CD8-positive, alpha-beta memory T cell (primary cell): ENCODE data around the gene CCPG1. TPM values are rescaled to one million over a fixed set of nuclear protein-coding genes. Genes with fewer than 3 reads are reported as not detected.
A peak's percentile ranks its signal among the peaks of the same experiment; 100 is the strongest.
"Not testable (repeated sequence)": the region's sequence is repeated elsewhere in the genome, so short reads cannot be mapped to it uniquely, and the experiment has no call there.

Experiments
- CTCF ChIA-PET: fragments of 350-600 bp; sonication (Branson Sonifier 250); formaldehyde crosslinking; loops from one replicate; lab custom pipeline; 2021; ENCODE audit warnings: antibody characterized with exemption; lab: Charles Lee
- POLR2A ChIA-PET: fragments of 350-600 bp; sonication (Branson Sonifier 250); formaldehyde crosslinking; loops from one replicate; lab custom pipeline; 2021; ENCODE audit warnings: antibody characterized with exemption; lab: Charles Lee
- DNase-seq, 5 donors: peaks; one replicate each; pipeline versions ENCODE4 v3.0.0 to v3.0.0-alpha.2; 2020 to 2022; ENCODE audit warnings: mixed read lengths in 1 of 5
- H3K27ac ChIP-seq: one replicate; pipeline ENCODE4 v1.7.0; 2013; ENCODE audit warnings: low read depth, mild to moderate bottlenecking, low read length, moderate library complexity
- H3K27me3 ChIP-seq: 2 replicates; pipeline ENCODE4 v1.7.0; 2013; ENCODE audit warnings: low read length, mild to moderate bottlenecking; ENCODE audit not compliant: insufficient read depth, poor library complexity, severe bottlenecking
- H3K36me3 ChIP-seq: 2 replicates; pipeline ENCODE4 v1.7.0; 2013; ENCODE audit warnings: mild to moderate bottlenecking, low read length, moderate library complexity; ENCODE audit not compliant: insufficient read depth
- H3K4me1 ChIP-seq: 2 replicates; pipeline ENCODE4 v1.7.0; 2013; ENCODE audit warnings: mild to moderate bottlenecking, low read length, moderate library complexity; ENCODE audit not compliant: insufficient read depth
- H3K4me3 ChIP-seq: 2 replicates; pipeline ENCODE4 v1.7.0; 2013; ENCODE audit warnings: mild to moderate bottlenecking, low read length
- H3K9me3 ChIP-seq: 2 replicates; pipeline ENCODE4 v1.7.0; 2013; ENCODE audit warnings: mild to moderate bottlenecking, low read length
- H3K27ac Mint-ChIP-seq, 8 donors: one replicate each; pipeline ENCODE4 v1.8.0; 2020 to 2021; ENCODE audit warnings: mixed read lengths in 8 of 8, mild to moderate bottlenecking in 6 of 8, inconsistent platforms in 3 of 8, moderate library complexity in 3 of 8
- H3K27me3 Mint-ChIP-seq, 2 donors: one replicate each; pipeline ENCODE4 v1.8.0; 2020 to 2021; ENCODE audit warnings: mixed read lengths in 2 of 2, mild to moderate bottlenecking in 1 of 2, moderate library complexity in 1 of 2
- H3K36me3 Mint-ChIP-seq, 3 donors: one replicate each; pipeline ENCODE4 v1.8.0; 2020 to 2021; ENCODE audit warnings: mixed read lengths in 3 of 3, inconsistent platforms in 1 of 3, mild to moderate bottlenecking in 1 of 3
- H3K4me1 Mint-ChIP-seq, 3 donors: one replicate each; pipeline ENCODE4 v1.8.0; 2020 to 2021; ENCODE audit warnings: mixed read lengths in 3 of 3, inconsistent platforms in 1 of 3, mild to moderate bottlenecking in 1 of 3
- H3K4me3 Mint-ChIP-seq, 7 donors: one replicate each; pipeline ENCODE4 v1.8.0; 2020 to 2021; ENCODE audit warnings: mixed read lengths in 7 of 7, mild to moderate bottlenecking in 6 of 7, moderate library complexity in 4 of 7, inconsistent platforms in 2 of 7
- H3K9me3 Mint-ChIP-seq, 5 donors: one replicate each; pipeline ENCODE4 v1.8.0; 2020 to 2022; ENCODE audit warnings: mixed read lengths in 5 of 5, mild to moderate bottlenecking in 3 of 5, moderate library complexity in 2 of 5, inconsistent platforms in 1 of 5
- polyA plus RNA-seq: library from polyadenylated mRNA; unstranded; fragments of 300-500 nt; fragmentation: Illumina TruSeq; gene quantifications from one replicate; pipeline ENCODE4 v1.2.3, GENCODE V29; 2021
- total RNA-seq, 2 experiments: library from RNA; stranded (reverse); gene quantifications; one replicate each; pipeline ENCODE4 v1.2.3, GENCODE V29; 2021

CCPG1 gene
- total and polyA plus RNA-seq, 3 experiments from 2014 or later: 13.1 to 52.8 (median 14.2) TPM

DNA sequence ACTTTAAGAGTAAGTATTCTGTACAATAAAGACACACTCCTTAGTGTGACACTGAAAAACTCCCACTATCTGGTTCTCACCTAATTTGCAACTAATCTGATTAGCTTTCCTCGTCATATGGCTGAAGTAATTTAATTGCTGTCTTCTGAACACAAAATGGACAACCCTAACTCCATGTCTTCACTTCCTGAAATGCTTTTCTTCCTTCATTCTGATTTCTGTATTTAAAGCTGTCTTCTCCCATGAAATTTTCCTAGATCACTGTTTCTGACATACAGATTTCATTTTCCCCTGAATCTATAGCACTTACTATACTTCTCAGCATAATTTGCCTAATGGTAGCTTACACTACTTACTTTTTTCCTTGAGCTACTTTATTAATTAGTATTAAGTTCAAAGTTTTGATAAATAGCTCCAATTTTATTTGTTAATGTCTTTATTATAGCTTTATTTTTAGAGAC lies 6.3 kb downstream of the CCPG1 start:
- Mint-ChIP-seq H3K27ac (peak overlapping the region in 4 of 8 donors; percentile 2 to 58 (median 40)), H3K27me3 (no peaks in the 10 kb centered on the region), H3K9me3 (no peaks in the 10 kb centered on the region), H3K4me3 (no peak overlapping the region), H3K36me3 (peaks cover 4 to 19% (median 16%) of the 10 kb centered on the region in 3 donors), H3K4me1 (peaks cover 40 to 59% (median 50%) of the 10 kb centered on the region in 3 donors)
- Histone ChIP-seq H3K36me3 (no peaks in the 10 kb centered on the region), H3K4me1 (peaks cover 17% of the 10 kb centered on the region), H3K27ac (peak overlapping the region; percentile 14), H3K9me3 (no peaks in the 10 kb centered on the region), H3K27me3 (no peaks in the 10 kb centered on the region), H3K4me3 (no peak overlapping the region)
- ChIA-PET CTCF (no interaction called here), POLR2A (no interaction called here)
- no peak for DNase-seq

- H3K9me3 ChIP-seq, H3K4me3 Mint-ChIP-seq, H3K27me3 ChIP-seq, H3K27me3 Mint-ChIP-seq, H3K36me3 ChIP-seq, H3K27ac ChIP-seq, CTCF ChIA-PET, DNase-seq, H3K9me3 Mint-ChIP-seq, POLR2A ChIA-PET, H3K4me3 ChIP-seq, H3K27ac Mint-ChIP-seq: not testable (repeated sequence)
- H3K4me1 ChIP-seq: peaks cover 17% of the 10 kb centered on the region
- H3K36me3 Mint-ChIP-seq: peaks cover 10 to 30% (median 25%) of the 10 kb centered on the region in 3 donors
- peaks cover 51 to 61% (median 60%) of the 10 kb centered on the region in 3 donors for H3K4me1 Mint-ChIP-seq
Measured at GRCh38 chr15:55400050-55400449, 8.1 kb downstream of the CCPG1 start.

DNA sequence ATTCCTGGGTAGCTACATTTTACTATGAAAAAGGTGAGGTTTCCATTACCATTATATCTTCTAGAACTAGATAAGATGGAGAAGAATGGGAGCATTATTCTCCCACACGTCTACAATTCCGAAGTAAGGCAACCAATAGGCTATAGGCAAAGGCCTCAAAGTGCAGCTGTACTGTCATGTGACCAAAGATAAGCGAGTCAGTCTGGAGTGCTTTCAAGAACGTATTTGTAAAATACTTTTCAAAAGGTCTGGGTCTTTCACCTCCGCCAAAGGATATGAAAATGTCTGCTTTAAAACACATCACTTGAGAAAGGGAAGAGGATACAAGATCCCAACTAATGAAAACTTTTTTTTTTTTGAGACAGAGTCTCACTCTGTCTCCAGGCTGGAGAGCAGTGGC lies 9.9 kb downstream of the CCPG1 start:
- no peaks in the 10 kb centered on the region for H3K9me3 ChIP-seq
- peaks cover 10 to 35% (median 26%) of the 10 kb centered on the region in 3 donors for H3K36me3 Mint-ChIP-seq
- H3K27me3 Mint-ChIP-seq: no peaks in the 10 kb centered on the region
- H3K27ac ChIP-seq: no peak overlapping the region
- no peaks in the 10 kb centered on the region for H3K27me3 ChIP-seq
- ChIA-PET CTCF (interaction anchor here (3.3 kb wide), 1 partner anchor 10 kb away, joined by 13 read pairs; the partner anchor contains the start of genes CCPG1 and PIERCE2), POLR2A (no interaction called here)
- no peaks in the 10 kb centered on the region for H3K36me3 ChIP-seq
- H3K4me3 ChIP-seq: no peak overlapping the region
- DNase-seq: no peak
- peaks cover 50 to 65% (median 53%) of the 10 kb centered on the region in 3 donors for H3K4me1 Mint-ChIP-seq
- no peak overlapping the region for H3K27ac Mint-ChIP-seq
- peaks cover 2% of the 10 kb centered on the region for H3K4me1 ChIP-seq
- H3K4me3 Mint-ChIP-seq: no peak overlapping the region
- no peaks in the 10 kb centered on the region for H3K9me3 Mint-ChIP-seq

DNA sequence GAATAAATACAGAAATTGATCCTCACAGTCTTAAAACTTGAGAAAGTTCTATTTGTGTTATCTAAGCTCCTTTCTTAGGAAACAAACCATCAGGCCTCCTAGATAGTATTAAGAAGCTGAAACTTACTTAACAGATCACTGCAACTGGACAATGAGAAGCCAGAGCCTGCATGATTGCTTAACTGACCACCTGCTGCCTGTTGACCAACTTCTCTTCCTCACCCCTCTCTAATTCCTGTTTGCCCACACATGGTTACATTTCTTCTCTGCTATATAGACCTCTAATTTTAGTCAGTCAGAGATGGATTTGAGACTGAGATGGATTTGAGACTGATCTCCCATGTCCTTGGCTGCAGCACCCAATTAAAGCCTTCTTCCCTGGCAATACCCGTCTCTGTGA lies 13.5 kb downstream of the CCPG1 start:
- Mint-ChIP-seq H3K9me3 (no peaks in the 10 kb centered on the region), H3K4me1 (peaks cover 34 to 40% (median 39%) of the 10 kb centered on the region in 3 donors), H3K27ac (peak overlapping the region in 2 of 8 donors; percentile 5 to 89), H3K36me3 (peaks cover 10 to 35% (median 22%) of the 10 kb centered on the region in 3 donors), H3K4me3 (no peak overlapping the region), H3K27me3 (no peaks in the 10 kb centered on the region)
- Histone ChIP-seq H3K4me3 (no peak overlapping the region), H3K9me3 (no peaks in the 10 kb centered on the region), H3K4me1 (no peaks in the 10 kb centered on the region), H3K27me3 (no peaks in the 10 kb centered on the region), H3K36me3 (no peaks in the 10 kb centered on the region), H3K27ac (no peak overlapping the region)
- ChIA-PET POLR2A (no interaction called here), CTCF (no interaction called here)
- DNase-seq: no peak

DNA sequence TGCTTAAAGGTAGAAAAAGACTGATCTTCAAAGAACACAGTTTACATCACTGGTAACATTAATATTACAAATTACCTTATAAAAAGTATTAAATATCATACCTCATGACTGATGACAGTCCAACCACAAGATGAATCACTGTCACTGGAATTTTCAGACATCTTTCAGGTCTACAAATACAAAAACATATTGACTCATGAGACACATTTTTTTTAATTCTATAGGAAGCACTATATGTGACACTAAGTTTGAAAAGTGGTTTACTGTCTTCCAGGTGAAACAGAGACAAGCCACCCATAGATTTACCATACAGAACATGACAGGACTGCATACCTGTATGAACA lies 18.9 kb downstream of the CCPG1 start:
- DNase-seq: no peak
- Mint-ChIP-seq H3K27me3 (no peaks in the 10 kb centered on the region), H3K27ac (peak overlapping the region in 2 of 8 donors; percentile 70 to 89), H3K4me3 (no peak overlapping the region), H3K4me1 (peaks cover 11 to 13% (median 12%) of the 10 kb centered on the region in 3 donors), H3K36me3 (peaks cover 7 to 43% (median 10%) of the 10 kb centered on the region in 3 donors), H3K9me3 (no peaks in the 10 kb centered on the region)
- ChIA-PET CTCF (no interaction called here), POLR2A (no interaction called here)
- H3K36me3 ChIP-seq: peaks cover 3% of the 10 kb centered on the region
- no peaks in the 10 kb centered on the region for H3K4me1 ChIP-seq
- no peaks in the 10 kb centered on the region for H3K27me3 ChIP-seq
- no peaks in the 10 kb centered on the region for H3K9me3 ChIP-seq
- H3K27ac ChIP-seq: no peak overlapping the region
- no peak overlapping the region for H3K4me3 ChIP-seq

GRCh38 chr15:55387027-55387426 lies 21.1 kb downstream of the CCPG1 start:
- no peaks in the 10 kb centered on the region for H3K9me3 Mint-ChIP-seq
- peaks cover 16 to 61% (median 22%) of the 10 kb centered on the region in 3 donors for H3K36me3 Mint-ChIP-seq
- H3K36me3 ChIP-seq: peaks cover 6% of the 10 kb centered on the region
- H3K4me3 Mint-ChIP-seq: no peak overlapping the region
- no peak overlapping the region for H3K27ac ChIP-seq
- no peaks in the 10 kb centered on the region for H3K27me3 ChIP-seq
- H3K9me3 ChIP-seq: no peaks in the 10 kb centered on the region
- H3K4me1 Mint-ChIP-seq: peaks cover 5 to 15% (median 8%) of the 10 kb centered on the region in 3 donors
- CTCF ChIA-PET: no interaction called here
- DNase-seq: no peak
- no peak overlapping the region for H3K4me3 ChIP-seq
- H3K4me1 ChIP-seq: no peaks in the 10 kb centered on the region
- H3K27ac Mint-ChIP-seq: peak overlapping the region in 1 of 8 donors; percentile 15
- H3K27me3 Mint-ChIP-seq: no peaks in the 10 kb centered on the region
- POLR2A ChIA-PET: interaction anchor here (0.7 kb wide), 2 partner anchors 67 to 165 kb away, joined by 3 read pairs; no protein-coding TSS in a partner anchor

- H3K27ac Mint-ChIP-seq: peak overlapping the region in 1 of 8 donors; percentile 25
- H3K4me3 Mint-ChIP-seq: no peak overlapping the region
- CTCF ChIA-PET: interaction anchor here (1.8 kb wide), 1 partner anchor 24 kb away, joined by 6 read pairs; the partner anchor contains the start of genes CCPG1 and PIERCE2
- POLR2A ChIA-PET: no interaction called here
- Histone ChIP-seq H3K9me3 (no peaks in the 10 kb centered on the region), H3K27me3 (no peaks in the 10 kb centered on the region), H3K27ac (no peak overlapping the region), H3K4me1 (no peaks in the 10 kb centered on the region), H3K4me3 (no peak overlapping the region), H3K36me3 (peaks cover 6% of the 10 kb centered on the region)
- H3K27me3 Mint-ChIP-seq: no peaks in the 10 kb centered on the region
- H3K36me3 Mint-ChIP-seq: peaks cover 22 to 66% (median 25%) of the 10 kb centered on the region in 3 donors
- H3K4me1 Mint-ChIP-seq: peaks cover 0 to 5% (median 3%) of the 10 kb centered on the region in 3 donors
- DNase-seq: no peak
- H3K9me3 Mint-ChIP-seq: no peaks in the 10 kb centered on the region
Measured at GRCh38 chr15:55383687-55384086, 24.5 kb downstream of the CCPG1 start.

DNA sequence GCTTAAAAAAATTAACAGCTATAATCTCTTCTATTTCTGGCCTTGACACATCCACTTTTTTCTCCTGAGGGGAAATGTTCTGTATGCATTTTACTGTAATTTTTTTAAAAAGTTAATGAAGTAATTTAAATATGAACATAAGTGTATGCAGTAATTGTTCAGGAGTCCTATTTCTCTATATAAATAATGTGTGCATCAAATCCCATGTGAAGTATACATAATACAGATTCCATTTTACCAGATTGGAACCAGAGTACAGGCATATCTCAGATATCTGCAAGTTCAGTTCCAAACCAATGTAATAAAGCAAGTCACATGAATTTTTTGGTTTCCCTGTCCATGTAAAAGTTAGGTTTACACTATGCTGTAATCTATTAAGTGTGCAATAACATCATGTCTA lies 26.6 kb downstream of the CCPG1 start:
- POLR2A ChIA-PET: interaction anchor here (1.2 kb wide), 1 partner anchor 27 kb away, joined by 3 read pairs; the partner anchor contains the start of genes CCPG1 and PIERCE2
- H3K4me1 Mint-ChIP-seq: peaks cover 0 to 5% (median 3%) of the 10 kb centered on the region in 3 donors
- Histone ChIP-seq H3K4me1 (no peaks in the 10 kb centered on the region), H3K27ac (no peak overlapping the region), H3K4me3 (no peak overlapping the region), H3K27me3 (no peaks in the 10 kb centered on the region), H3K36me3 (peaks cover 13% of the 10 kb centered on the region), H3K9me3 (no peaks in the 10 kb centered on the region)
- no peak overlapping the region for H3K4me3 Mint-ChIP-seq
- no peaks in the 10 kb centered on the region for H3K27me3 Mint-ChIP-seq
- peaks cover 17 to 72% (median 30%) of the 10 kb centered on the region in 3 donors for H3K36me3 Mint-ChIP-seq
- DNase-seq: no peak
- CTCF ChIA-PET: no interaction called here
- peak overlapping the region in 1 of 8 donors; percentile 38 for H3K27ac Mint-ChIP-seq
- H3K9me3 Mint-ChIP-seq: no peaks in the 10 kb centered on the region
